Fibroblast of villous mesenchyme (primary cell): ENCODE results near the gene YBX2. TPM values are rescaled to one million over a fixed set of nuclear protein-coding genes. Genes with fewer than 3 reads are reported as not detected.

Experiments
- DNase-seq: peaks from one replicate; pipeline ENCODE4 v3.0.0-alpha.2; 2010; ENCODE audit warnings: low read depth
- H3K4me3 ChIP-seq: 2 replicates; pipeline ENCODE4 v1.5.1; 2011; ENCODE audit warnings: low read depth, mild to moderate bottlenecking, low read length
- CTCF ChIP-seq: IDR thresholded peaks from 2 replicates; pipeline ENCODE4 v1.5.1; 2012; ENCODE audit warnings: low read depth, mild to moderate bottlenecking, low read length; ENCODE audit not compliant: insufficient read depth
- total RNA-seq: library from RNA; depleted of rRNA; stranded (reverse); fragments of >200 nt; gene quantifications from 2 replicates; pipeline ENCODE4 v1.2.3, GENCODE V29; 2012

Gene YBX2
- total RNA-seq, 1 donor, result not detected

DNA sequence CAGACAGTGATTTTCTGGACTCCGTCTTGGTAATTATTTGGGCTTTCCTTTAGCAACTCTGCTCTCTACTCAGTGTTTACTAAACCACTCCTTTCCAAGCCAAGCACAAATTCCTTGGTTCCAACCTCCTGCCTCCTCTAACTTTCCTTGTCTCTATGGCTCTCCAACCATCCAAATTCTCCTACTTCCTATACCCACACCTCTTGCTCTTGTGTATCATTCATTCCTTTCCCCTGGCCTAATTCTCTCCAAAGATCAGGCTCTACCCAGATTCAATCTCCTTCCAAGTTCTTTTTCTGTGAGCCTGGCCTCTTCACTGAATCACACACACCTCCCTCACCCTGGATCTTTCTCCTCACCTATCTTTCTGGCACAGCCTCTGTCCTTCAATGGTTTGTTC is 33.6 kb upstream of the YBX2 start:
- no peak for TF ChIP-seq CTCF
- DNase-seq, result no peak

DNA sequence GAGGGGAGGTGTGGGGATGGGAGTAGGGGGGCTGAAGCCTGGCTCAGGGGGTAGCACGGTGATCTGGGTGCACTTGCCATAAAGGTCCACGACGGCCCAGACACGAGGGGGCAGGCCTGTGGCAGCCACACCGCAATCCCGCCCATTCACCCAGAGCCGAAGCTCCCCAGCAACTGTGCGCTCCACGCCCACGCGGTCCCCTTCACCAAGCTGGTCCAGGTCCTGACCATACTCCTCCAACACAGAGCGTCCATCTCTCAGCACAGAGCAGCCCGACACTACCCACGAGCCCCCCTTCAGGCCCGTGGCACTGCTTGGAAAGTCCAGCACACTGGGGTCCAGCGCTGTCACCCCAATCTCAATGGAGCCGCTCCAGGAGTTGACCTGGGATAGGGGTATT is 33.1 kb upstream of the YBX2 start:
- no peak for DNase-seq
- no peak for TF ChIP-seq CTCF
- no peak overlapping the region for H3K4me3 ChIP-seq

More for the DNA sequence above, 33.6 kb upstream of the YBX2 start:
- no peak overlapping the region for H3K4me3 ChIP-seq

DNA sequence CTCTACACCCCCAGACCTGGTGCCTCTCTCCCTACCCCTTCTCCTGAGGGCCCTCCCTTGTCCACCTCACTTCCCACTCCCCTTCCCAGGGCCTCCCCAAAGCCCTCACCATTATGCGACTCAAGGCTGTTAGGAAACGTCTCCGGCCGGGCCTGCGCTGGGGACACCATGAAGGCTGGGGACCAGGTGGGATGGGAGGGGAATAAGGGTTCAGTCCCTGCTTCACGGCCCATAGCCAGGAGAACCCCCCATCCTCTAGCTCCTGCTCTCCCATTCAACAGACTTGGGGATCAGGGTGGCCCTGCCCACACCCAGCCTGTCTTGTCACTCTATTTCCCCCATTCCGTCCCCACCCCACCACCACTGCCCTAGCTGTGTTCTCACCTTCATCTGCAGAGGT is 32.6 kb upstream of the YBX2 start:
- TF ChIP-seq CTCF, result no peak
- DNase-seq, result no peak

DNA sequence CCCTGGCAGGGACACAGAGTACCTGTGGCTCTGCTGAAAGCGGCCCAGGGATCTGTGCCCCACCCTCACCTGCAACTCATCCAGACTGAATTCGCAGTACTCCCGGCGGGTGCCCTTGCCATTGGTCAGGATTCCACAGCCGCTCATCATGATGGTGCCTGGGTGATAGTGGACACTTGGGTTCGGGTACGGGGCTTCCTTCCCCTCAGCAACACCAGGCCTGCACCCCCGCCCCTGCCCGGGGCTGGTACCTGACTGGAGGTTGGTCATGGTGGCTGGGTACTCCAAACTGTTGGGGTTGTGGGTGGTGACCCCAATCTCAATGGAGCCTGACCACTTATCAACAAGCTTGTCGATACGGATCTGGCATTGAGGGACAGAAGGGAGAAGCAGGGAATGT is 31.7 kb upstream of the YBX2 start:
- DNase-seq, result no peak
- TF ChIP-seq CTCF, result no peak

More for the DNA sequence above, 32.6 kb upstream of the YBX2 start:
- no peak overlapping the region for H3K4me3 ChIP-seq

GRCh38 chr17:7325031-7325528 is 30.6 kb upstream of the YBX2 start:
- no peak overlapping the region for H3K4me3 ChIP-seq
- no peak for DNase-seq
- no peak for TF ChIP-seq CTCF

More for the DNA sequence above, 31.7 kb upstream of the YBX2 start:
- no peak overlapping the region for H3K4me3 ChIP-seq

DNA sequence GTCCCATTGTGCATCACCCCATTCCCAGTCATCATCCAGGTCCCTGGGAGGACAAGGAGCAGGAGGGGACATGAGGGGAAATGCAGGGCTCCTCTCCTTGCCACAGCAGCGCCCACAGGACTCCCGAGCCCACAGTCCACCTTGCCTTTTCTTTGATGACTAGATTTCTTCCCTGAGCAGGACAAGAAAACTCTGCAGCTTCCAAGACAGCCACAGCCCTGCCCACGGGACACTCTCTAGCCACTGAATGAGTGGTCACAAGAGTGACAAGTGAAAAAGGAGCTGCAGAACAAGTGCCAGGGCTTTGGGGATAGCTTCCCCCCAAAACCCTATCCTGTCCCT is 30.0 kb upstream of the YBX2 start:
- DNase-seq, result no peak
- no peak for TF ChIP-seq CTCF
- H3K4me3 ChIP-seq, result no peak overlapping the region

- TF ChIP-seq CTCF, result peak; percentile 86
- no peak overlapping the region for H3K4me3 ChIP-seq
- DNase-seq, result peak; percentile 31
Observed at GRCh38 chr17:7323731-7324437, 29.4 kb upstream of the YBX2 start.
